Activated CD4-positive, alpha-beta T cell treated with anti-CD3 and anti-CD28 coated beads for 24 hours (primary cell): ENCODE results near the gene AVEN.
"Not testable (repeated sequence)": the region's sequence is repeated elsewhere in the genome, so short reads cannot be mapped to it uniquely, and the experiment has no call there.

Experiments used
- DNase-seq, 2 donors: peaks; one replicate each; pipeline ENCODE4 v3.0.0-alpha.2; 2020; ENCODE audit warnings: low read depth in 2 of 2

Gene AVEN

DNA sequence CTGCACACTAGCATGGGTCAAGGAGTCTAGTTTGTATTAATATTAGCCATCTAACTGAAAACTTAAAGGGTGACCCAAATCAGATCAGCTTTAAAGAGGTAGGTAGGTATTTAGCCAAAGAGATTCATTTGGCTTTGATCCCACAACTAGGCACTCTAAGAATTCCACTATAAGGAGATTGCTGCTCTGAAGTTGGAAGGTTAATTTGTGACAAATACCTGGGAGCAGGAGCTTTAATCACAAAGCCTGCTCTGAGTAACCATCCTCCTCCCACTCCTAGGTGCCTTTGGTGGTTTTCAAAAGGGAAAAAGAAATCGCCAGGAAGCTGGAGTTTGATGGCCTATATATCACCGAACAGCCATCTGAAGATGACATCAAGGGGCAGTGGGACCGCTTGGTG is 191.0 kb downstream of the AVEN start:
- DNase-seq = no peak

DNA sequence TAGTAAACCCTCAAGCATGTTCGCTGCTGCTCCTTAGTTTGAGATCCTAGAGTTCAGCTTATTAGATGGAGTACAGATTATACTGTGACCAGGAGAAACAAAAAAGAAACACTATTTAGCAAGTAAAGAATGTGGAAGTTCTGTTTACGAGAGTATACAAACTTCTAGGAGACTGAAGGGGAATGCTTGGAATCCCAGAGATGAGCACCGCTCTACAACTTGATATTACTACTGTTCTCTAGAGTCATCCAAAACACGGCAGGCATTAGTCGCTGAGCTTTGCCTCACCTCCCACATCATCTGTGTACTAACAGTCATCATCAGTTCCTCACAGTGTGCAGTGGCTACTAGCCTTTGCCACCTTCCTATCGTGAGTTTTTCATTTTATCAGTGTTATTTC is 192.1 kb downstream of the AVEN start:
- no peak for DNase-seq

DNA sequence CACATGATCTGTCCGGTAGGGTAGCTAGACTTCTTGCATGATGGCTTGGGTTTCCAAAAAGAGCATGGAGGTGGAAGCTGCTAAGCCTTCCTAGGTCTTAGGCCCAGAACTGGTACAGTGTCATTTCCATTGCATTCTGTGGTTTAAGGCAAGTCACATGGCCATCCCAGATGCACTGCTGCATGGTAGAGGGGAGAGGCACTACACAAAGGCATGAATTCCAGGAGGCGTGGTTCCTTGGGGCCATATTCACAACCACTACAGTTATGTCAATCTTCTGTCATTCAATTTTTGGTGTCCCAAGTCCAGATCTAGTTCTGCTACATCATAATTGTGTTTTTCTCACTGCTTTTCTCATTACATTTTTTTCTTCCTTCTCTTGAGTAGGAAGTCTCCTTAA is 192.9 kb downstream of the AVEN start:
- DNase-seq = no peak

DNA sequence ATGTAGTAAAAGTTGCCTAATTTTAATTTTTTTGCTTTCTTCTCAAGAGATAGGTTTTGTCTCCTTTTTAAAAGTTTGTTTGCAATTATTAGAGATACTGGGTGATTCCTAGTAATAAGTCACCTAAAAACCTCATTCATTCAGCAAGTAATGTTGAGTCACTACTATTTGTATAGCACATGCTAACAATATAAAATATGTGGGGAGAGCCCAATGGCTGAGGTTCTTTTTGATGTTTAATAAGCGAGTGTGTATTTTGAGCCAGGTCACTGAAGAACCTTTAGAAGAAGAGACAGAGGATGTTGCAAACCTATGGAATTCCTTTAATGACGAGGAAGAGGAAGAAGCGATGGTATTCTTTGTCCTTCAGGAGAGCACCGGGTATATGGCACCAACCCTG is 194.4 kb downstream of the AVEN start:
- DNase-seq = no peak

DNA sequence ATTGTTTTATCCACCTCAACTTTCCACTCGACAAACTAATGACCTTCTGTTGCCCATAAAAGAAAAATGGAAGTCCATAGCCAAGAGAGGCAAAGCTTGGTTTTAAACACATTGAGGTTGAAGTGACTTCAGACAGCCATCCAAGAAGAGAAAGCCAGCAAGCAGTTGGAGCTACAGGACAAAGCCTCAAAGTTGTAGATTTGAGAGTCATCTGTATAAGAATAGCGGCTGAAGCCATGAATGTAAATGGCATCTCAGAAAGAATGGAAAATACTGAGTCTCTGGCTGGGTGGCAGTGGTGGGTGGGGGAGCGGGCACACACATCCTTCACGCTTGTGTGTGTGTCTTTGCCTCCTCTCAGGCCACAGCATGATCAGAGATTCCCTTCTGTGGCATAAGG is 194.8 kb downstream of the AVEN start:
- no peak for DNase-seq

DNA sequence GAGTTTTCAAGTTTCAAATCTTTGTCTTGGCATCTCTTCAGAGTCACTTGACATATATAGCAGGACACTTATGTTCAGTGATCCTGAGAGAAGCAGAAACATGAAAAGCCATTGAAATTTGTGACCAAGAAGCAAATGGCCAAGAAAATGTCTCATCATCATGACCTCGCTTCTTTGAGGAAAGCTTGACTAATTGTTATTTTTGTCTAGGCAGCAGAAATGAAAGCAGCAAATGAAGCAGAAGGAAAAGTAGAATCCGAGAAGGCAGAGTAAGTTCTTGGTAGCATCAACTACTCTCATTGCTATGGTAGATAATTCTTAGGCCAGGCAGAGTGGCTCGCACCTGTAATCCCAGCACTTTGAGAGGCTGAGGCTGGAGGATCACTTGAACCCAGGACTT is 198.4 kb downstream of the AVEN start:
- no peak for DNase-seq

DNA sequence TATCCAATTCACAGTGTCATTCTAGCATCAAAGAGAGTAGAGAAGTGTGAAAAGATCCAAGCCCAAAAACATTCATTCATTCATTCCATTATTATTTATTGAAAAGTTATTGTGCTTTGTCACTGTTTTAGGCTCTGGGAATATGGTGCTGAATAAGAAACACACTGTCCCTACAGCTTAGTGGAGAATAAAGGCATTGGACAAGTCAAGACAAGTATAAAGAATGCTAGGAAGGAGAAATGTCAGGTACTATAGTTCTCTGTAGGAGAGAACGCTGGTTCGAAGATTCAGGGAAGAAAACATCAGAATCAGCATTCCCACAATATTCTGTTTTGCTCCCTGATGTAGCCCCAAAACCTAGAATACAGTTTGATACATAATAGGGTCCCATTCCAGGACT is 199.5 kb downstream of the AVEN start:
- DNase-seq = no peak

DNA sequence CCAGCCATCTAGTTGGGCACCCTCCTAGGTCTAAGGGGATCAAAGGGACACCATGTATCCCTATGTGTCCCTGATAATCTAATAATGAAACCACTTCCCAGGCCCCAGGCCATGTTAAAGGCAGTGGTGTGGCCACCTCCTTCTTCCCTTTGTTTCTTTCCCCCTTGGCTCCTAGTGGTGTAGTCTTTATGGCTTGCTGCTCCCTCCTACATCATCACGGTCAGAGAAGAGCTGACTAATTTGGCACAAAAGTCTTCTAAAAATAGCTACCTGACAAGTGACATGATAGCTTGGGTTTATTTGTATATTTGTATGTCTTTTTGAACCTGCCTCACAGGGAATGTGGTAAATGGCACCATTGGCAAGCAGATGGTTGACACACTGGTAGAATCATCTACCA is 201.7 kb downstream of the AVEN start:
- DNase-seq = no peak

DNA sequence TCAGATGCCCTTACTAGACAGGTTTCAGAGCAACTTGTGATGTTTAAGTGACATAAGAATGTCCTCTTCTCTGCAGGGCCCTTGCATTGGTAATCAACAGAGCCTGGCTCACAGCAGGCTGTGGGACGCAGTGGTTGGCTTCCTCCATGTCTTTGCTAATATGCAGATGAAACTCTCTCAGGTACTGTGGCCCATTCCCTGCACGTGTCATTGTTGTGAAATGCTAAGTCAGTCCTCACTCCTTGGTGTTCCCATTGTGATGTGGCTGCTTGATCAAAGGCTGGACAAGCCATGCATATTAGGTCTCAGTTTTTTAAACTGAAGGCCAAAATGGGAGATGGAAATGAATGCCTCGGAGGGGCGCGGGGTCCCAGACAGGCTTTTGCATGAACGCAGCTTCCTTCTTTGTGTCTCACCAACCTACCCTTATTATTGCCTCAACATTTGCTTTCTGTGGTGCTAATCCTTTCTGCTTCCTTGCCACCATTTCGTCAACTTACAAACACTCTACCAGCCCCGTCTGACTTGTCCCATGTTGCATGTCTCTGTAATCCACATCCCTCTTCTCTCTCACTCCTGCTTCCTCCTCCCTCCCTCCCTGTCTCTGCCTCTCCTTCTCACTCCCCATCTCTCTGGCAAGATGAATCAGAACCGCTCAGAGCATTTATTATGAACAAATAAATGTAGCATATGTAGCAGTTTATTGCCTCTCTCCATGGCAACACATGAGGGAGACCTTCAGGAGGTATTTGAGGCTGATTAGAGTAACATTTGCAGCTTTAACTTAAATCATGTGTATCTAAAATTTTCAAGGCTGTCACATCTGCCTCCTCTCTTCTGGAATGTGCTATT is 203.9 kb downstream of the AVEN start:
- no peak for DNase-seq

DNA sequence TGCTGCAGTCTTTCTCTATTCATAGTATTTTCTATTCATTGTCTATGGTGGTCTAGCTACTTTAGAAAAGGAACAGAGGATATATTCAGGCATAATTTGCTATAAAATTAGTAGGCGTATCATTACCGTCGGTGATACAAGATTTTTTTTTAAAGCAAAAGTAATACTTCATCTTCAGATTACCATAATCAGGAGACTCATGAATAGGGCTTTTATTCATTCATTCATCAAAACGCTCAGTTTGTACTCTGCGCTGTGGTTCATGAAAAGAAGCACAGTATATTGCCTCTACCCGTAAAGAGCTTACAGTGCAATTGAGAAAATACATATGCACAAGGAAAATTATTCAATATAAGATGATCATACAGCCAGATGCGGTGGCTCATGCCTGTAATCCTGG is 207.4 kb downstream of the AVEN start:
- DNase-seq = no peak

DNA sequence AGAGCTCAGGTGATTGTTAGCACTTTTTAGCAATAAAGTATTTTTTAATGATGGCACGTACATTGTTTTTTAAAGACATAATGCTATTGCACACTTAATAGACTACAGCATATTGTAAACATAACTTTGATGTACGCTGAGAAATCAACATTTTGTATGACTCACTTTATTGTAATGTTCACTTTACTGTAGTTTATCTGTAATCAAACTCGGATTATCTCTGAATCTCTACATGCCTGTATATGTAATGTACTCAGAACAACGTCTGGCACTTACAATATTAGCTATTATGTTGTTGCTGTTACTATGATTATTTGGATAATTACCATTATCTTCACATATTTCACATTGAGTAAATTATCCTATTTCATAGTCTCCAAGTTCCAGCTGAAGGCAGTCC is 208.7 kb downstream of the AVEN start:
- no peak for DNase-seq

DNA sequence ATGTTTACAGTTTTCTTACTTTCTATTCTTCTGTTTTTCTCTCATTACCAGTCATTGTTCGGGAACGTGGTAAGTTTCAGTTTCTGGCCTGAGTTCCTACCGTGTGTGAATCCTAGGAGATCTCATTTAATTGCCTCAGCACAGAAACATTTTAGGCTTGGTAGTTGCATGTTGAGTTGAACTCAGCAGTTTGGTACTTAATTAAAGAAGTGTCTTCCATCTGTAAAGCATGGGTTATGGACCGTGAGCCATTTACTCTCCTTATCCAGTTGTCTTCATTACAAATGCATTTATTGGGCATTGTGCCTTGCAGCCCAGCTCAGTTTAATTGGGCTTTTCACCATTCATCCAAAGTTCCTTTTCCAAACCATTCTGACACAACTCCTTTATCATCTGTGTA is 212.8 kb downstream of the AVEN start:
- DNase-seq = no peak

DNA sequence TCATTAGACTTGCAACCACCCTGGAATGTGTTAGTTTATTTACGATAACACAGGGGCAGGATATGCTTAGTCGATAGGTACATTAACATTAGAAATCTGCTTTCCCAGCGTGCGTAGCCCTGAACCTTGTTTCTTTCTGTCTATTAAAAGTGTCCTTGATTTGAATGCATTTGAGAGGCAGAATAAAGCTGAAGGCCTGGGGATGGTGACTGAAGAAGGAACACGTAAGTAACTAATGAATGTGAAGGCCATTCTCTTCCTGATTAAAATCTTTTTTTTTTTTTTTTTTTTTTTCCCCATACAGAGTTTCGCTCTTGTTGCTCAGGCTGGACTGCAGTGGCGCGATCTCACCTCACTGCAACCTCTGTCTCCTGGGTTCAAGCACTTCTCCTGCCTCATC is 213.6 kb downstream of the AVEN start:
- DNase-seq = no peak

DNA sequence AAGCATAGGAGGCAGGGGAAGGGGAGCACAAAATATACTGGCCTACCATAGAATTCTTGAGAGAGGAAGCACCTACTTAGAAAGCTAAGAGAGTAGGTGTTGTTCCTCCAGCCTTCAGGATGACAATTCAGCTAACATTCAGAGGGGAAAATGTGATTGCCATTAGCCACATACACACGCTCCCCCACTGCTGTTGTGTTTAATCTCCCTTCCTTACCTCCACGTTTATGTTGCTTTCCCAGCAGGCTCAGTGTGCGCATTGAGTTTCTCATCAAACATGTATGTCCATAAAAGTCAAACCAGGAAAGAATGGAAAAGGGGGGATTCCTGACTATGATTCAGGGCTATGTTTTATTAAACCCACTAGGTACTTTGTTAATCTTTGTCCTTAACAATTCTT is 215.9 kb downstream of the AVEN start:
- DNase-seq = no peak

DNA sequence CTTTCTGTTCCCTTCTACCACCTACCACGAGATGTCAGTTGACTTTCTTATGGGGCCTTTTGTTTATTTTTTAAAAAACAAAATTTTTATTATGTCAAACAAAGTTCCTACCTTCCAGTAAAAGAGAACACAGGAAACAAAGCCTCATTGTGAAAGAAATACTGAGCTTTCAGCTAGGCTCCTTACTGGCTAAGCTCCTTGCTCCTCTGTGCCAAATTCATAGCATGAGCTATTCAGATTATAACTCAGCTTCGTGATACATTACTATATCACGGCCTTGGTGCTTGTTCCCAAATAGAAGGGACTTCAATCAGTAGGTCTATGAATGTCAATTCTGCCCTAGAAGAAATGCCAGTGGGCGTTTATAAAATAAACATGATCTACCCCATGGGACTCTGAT is 216.5 kb downstream of the AVEN start:
- no peak for DNase-seq

DNA sequence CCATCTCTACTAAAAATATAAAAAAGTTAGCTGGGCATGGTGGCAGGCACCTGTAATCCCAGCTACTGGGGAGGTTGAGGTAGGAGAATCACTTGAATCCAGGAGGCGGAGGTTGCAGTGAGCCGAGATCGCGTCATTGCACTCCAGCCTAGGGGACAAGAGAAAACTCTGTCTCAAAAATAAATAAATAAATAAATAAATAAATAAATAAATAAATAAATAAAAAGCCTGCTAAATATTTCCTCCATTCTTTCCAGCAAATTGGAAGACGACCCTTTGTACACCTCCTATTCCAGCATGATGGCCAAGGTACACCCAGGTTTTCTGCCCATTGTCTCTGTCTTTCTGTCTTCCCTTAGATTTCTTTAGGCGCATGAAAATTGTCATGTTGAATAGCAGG is 219.5 kb downstream of the AVEN start:
- DNase-seq = not testable (repeated sequence)
